ENCODE data around the gene KRTAP19-8. TPM values are rescaled to one million over a fixed set of nuclear protein-coding genes. Genes with fewer than 3 reads are reported as not detected.

The KRTAP19-8 gene
- total RNA-seq (2021) (not detected in 3 replicates), Bru-seq, nascent RNA (percentile 22 among the genes with signal in this experiment)
- long read RNA-seq, experiment 1, result 0 reads
- long read RNA-seq, experiment 2, result 0 reads
- long read RNA-seq, experiment 3, result 0 reads

GRCh38 chr21:31038376-31038775 lies at the start of gene KRTAP19-8:
KRTAP19-8 (minus strand) TSS chr21:31038476; CDS start chr21:31038443, 33 bp downstream.
- Mint-ChIP-seq H3K4me3 (no peak within 1 kb of the TSS), H3K4me1 (peaks cover 4% of the 10 kb centered on the region), H3K27me3 (ENCODE audit: low read depth) (no peaks in the 10 kb centered on the region; the same call in 1 of the 2 replicates), H3K27ac (no peak within 1 kb of the TSS), H3K9me3 (peaks cover 7% of the 10 kb centered on the region), H3K36me3 (no peaks in the 10 kb centered on the region)
- ATAC-seq (no peak), DNase-seq (ENCODE audit: low spot score) (no peak)
- ChIA-PET POLR2A (no interaction called here), CTCF (interaction anchor here (1.4 kb wide), 1 partner anchor 199 kb away, joined by 3 read pairs; no protein-coding TSS in a partner anchor)
- TF ChIP-seq ZMAT4 (CRISPR knock-in tag; IDR thresholded peaks at IDR 0.05) (no peak), IRF2 (CRISPR knock-in tag; IDR thresholded peaks at IDR 0.05; ENCODE audit: borderline replicate concordance, low read depth) (no peak), JAZF1 (CRISPR knock-in tag; IDR thresholded peaks at IDR 0.05) (no peak), ZNF121 (CRISPR knock-in tag; IDR thresholded peaks at IDR 0.05) (no peak), ZNF532 (CRISPR knock-in tag; IDR thresholded peaks at IDR 0.05; ENCODE audit: borderline replicate concordance) (no peak), NFYB (CRISPR knock-in tag; conservative IDR thresholded peaks at IDR 0.05; ENCODE audit: low read depth) (no peak), NR2C2 (CRISPR knock-in tag; IDR thresholded peaks at IDR 0.05) (no peak), ZNF317 (CRISPR knock-in tag; IDR thresholded peaks at IDR 0.05; ENCODE audit: borderline replicate concordance, low read depth) (no peak), FOXK1 (CRISPR knock-in tag; IDR thresholded peaks at IDR 0.05) (no peak)

- ChIA-PET POLR2A (no interaction called here), CTCF (interaction anchor here (1.2 to 3.6 kb wide), 3 partner anchors 21 to 256 kb away, joined by 3 to 22 read pairs (median 10); no protein-coding TSS in a partner anchor)
- no peak for DNase-seq (ENCODE audit: low spot score)
- Mint-ChIP-seq H3K36me3 (no peaks in the 10 kb centered on the region), H3K9me3 (peaks cover 18% of the 10 kb centered on the region), H3K4me1 (peaks cover 2% of the 10 kb centered on the region), H3K27me3 (ENCODE audit: low read depth) (no peaks in the 10 kb centered on the region), H3K27ac (no peak overlapping the region), H3K4me3 (no peak overlapping the region)
- ATAC-seq, result no peak
- TF ChIP-seq ZBTB43 (CRISPR knock-in tag; IDR thresholded peaks at IDR 0.05), result no peak
- TF ChIP-seq E2F1 (CRISPR knock-in tag; IDR thresholded peaks at IDR 0.05), result no peak
- 0 out of 2 replicates have a peak, but pooled peaks have one; percentile 30 for TF ChIP-seq NFYB (CRISPR knock-in tag; conservative IDR thresholded peaks at IDR 0.05; ENCODE audit: low read depth)
- TF ChIP-seq GRHL2 (CRISPR knock-in tag; IDR thresholded peaks at IDR 0.05; ENCODE audit: insufficient replicate concordance, severe bottlenecking), result no peak
- TF ChIP-seq ZMAT4 (CRISPR knock-in tag; IDR thresholded peaks at IDR 0.05), result no peak
- no peak for TF ChIP-seq ZBTB21 (CRISPR knock-in tag; IDR thresholded peaks at IDR 0.05; ENCODE audit: borderline replicate concordance)
- TF ChIP-seq ETV6 (CRISPR knock-in tag; IDR thresholded peaks at IDR 0.05), result no peak
Measured at GRCh38 chr21:31087639-31088473, 49.6 kb upstream of the KRTAP19-8 start.
